Endothelial cell of umbilical vein (primary cell): ENCODE measurements around the gene RRAGD. TPM values are rescaled to one million over a fixed set of nuclear protein-coding genes. Genes with fewer than 3 reads are reported as not detected.

ENCODE experiments used
- BruUV-seq: library from RNA; stranded (reverse); fragments of 400-500 nt; replicated peaks from 2 replicates; lab custom pipeline; 2021; lab: Mats Ljungman, UMichigan
- CTCF ChIA-PET: fragments of 300-600, 350-600 bp; sonication (Branson Sonifier 250); formaldehyde crosslinking; loops from one replicate; lab custom pipeline; 2021; ENCODE audit warnings: antibody characterized with exemption, inconsistent platforms; lab: Charles Lee
- POLR2A ChIA-PET: fragments of 300-600, 350-600 bp; sonication (Branson Sonifier 250); formaldehyde crosslinking; loops from one replicate; lab custom pipeline; 2021; ENCODE audit warnings: antibody characterized with exemption, inconsistent platforms; lab: Charles Lee
- DNase-seq: peaks from one replicate; pipeline ENCODE4 v3.0.0-alpha.2; 2011; ENCODE audit warnings: low read depth, low spot score
- FAIRE-seq: peaks from 2 replicates; lab custom pipeline; 2011; peaks lifted over from hg19 to GRCh38; lab: Jason Lieb, UNC
- H2AFZ ChIP-seq: 2 replicates; pipeline ENCODE4 v1.6.0; 2012; ENCODE audit warnings: low read depth, low read length, control low read depth, inconsistent platforms
- H3K27ac ChIP-seq: 2 replicates; pipeline ENCODE4 v1.5.1; 2011; ENCODE audit warnings: low read depth, mild to moderate bottlenecking, control low read depth, low read length, moderate library complexity; ENCODE audit not compliant: insufficient read depth
- H3K27me3 ChIP-seq, 2 experiments: 2 replicates each; pipeline versions ENCODE4 v1.6.0 to v1.6.1; 2011; ENCODE audit warnings: low read length in 2 of 2, mixed read lengths in 1 of 2; ENCODE audit not compliant: control insufficient read depth in 2 of 2, insufficient read depth in 2 of 2
- H3K36me3 ChIP-seq, 2 experiments: 2 replicates in 1 of 2; 3 replicates in 1 of 2; pipeline ENCODE4 v1.5.1; 2011; ENCODE audit warnings: low read length in 2 of 2, mild to moderate bottlenecking in 1 of 2, moderate library complexity in 1 of 2; ENCODE audit not compliant: control insufficient read depth in 2 of 2, insufficient read depth in 2 of 2; ENCODE audit errors: extremely low read depth in 1 of 2
- H3K4me1 ChIP-seq: 3 replicates; pipeline ENCODE4 v1.5.1; 2011; ENCODE audit warnings: mild to moderate bottlenecking, low read length; ENCODE audit not compliant: control insufficient read depth, insufficient read depth; ENCODE audit errors: extremely low read depth
- H3K4me2 ChIP-seq: 2 replicates; pipeline ENCODE4 v1.6.1; 2011; ENCODE audit warnings: low read length, control low read depth, mixed read lengths; ENCODE audit not compliant: insufficient read depth
- H3K4me3 ChIP-seq, 3 experiments: fragments of 200-600 bp in 1 of 3; sonication (generic), shearing (Covaris generic) in 1 of 3; replicated peaks in 1 of 3; 2 replicates each; pipeline ENCODE4 v1.5.1; 2011 to 2016; ENCODE audit warnings: control low read depth in 3 of 3, low read length in 3 of 3, mild to moderate bottlenecking in 2 of 3, inconsistent platforms in 1 of 3, low read depth in 1 of 3, moderate library complexity in 1 of 3; ENCODE audit not compliant: insufficient read depth in 1 of 3
- H3K79me2 ChIP-seq: 2 replicates; pipeline ENCODE4 v1.6.0; 2012; ENCODE audit warnings: low read length, inconsistent platforms; ENCODE audit not compliant: control insufficient read depth, insufficient read depth
- H3K9ac ChIP-seq: replicated peaks from 2 replicates; pipeline ENCODE3; 2011; ENCODE audit warnings: low read length, control low read depth; ENCODE audit not compliant: insufficient read depth; ENCODE audit errors: extremely low read depth
- H3K9me1 ChIP-seq: replicated peaks from 3 replicates; pipeline ENCODE4 v1.6.0; 2011; ENCODE audit warnings: mild to moderate bottlenecking, low read length; ENCODE audit not compliant: control insufficient read depth, insufficient read depth; ENCODE audit errors: extremely low read depth
- H3K9me3 ChIP-seq: replicated peaks from 2 replicates; pipeline ENCODE4 v1.5.1; 2012; ENCODE audit warnings: low read length, inconsistent platforms; ENCODE audit not compliant: control insufficient read depth, insufficient read depth
- H4K20me1 ChIP-seq: replicated peaks from 2 replicates; pipeline ENCODE3; 2011; ENCODE audit warnings: mild to moderate bottlenecking, low read length; ENCODE audit not compliant: control insufficient read depth, insufficient read depth; ENCODE audit errors: extremely low read depth
- EZH2 ChIP-seq: IDR thresholded peaks from 2 replicates; pipeline ENCODE4 v1.6.1; 2012; ENCODE audit warnings: borderline replicate concordance, low read depth, mild to moderate bottlenecking, moderate library complexity, low read length, inconsistent platforms; ENCODE audit not compliant: severe bottlenecking
- FOS ChIP-seq: IDR thresholded peaks from 2 replicates; pipeline ENCODE4 v1.6.1; 2011; ENCODE audit warnings: mild to moderate bottlenecking, low read length, moderate library complexity, borderline replicate concordance; ENCODE audit not compliant: insufficient read depth
- GATA2 ChIP-seq: IDR thresholded peaks from 2 replicates; pipeline ENCODE4 v1.7.0; 2011; ENCODE audit warnings: low read depth, mild to moderate bottlenecking, moderate library complexity, mixed read lengths, low read length; ENCODE audit not compliant: insufficient read length, insufficient read depth
- JUN ChIP-seq: IDR thresholded peaks from 2 replicates; pipeline ENCODE4 v1.6.1; 2011; ENCODE audit warnings: borderline replicate concordance, low read depth; ENCODE audit not compliant: insufficient read length, insufficient read depth
- MYC ChIP-seq: IDR thresholded peaks from one replicate; pipeline ENCODE4 v1.6.1; 2011; ENCODE audit warnings: mild to moderate bottlenecking, low read depth, low read length
- POLR2A ChIP-seq: IDR thresholded peaks from 2 replicates; pipeline ENCODE4 v1.6.1; 2012; ENCODE audit warnings: low read depth, mild to moderate bottlenecking, control low read depth, low read length
- POLR2AphosphoS5 ChIP-seq: IDR thresholded peaks from 2 replicates; pipeline ENCODE4 v1.6.1; 2012; ENCODE audit warnings: low read depth, mild to moderate bottlenecking, control low read depth, low read length, moderate library complexity; ENCODE audit not compliant: insufficient read depth
- dilution Hi-C: fragments of 300-500 bp; cut with MboI; formaldehyde crosslinking; loops from one replicate; pipeline ENCODE4 v1.15.0; 2019; ENCODE audit warnings: low sequenced_read_pairs; ENCODE audit not compliant: extremely low pct_ligation_motif_present
- intact Hi-C: fragments of 100-400 bp; cut with micrococcal nuclease; formaldehyde crosslinking; loops from one replicate; pipeline ENCODE4 v1.10.0; 2022
- polyA plus RNA-seq, 4 experiments: library from polyadenylated mRNA; depleted of rRNA in 3 of 4; stranded (reverse) in 3 of 4; unstranded in 1 of 4; fragments of >200 nt; gene quantifications; 2 replicates each; pipeline versions ENCODE4 v1.2.1 to v1.2.3, GENCODE V29; 2011 to 2012; ENCODE audit warnings: missing spikeins in 1 of 4
- total RNA-seq: library from RNA; stranded (reverse); gene quantifications from 2 replicates; pipeline ENCODE4 v1.2.3, GENCODE V29; 2021
- TF ChIP-seq, protein P1 (sequence below), 2 donors: IDR thresholded peaks; 1 replicate in 1 of 2; 2 replicates in 1 of 2; pipeline ENCODE4 v1.5.1; 2011; ENCODE audit warnings: low read length in 2 of 2, mild to moderate bottlenecking in 2 of 2, moderate library complexity in 2 of 2, control low read depth in 1 of 2, inconsistent platforms in 1 of 2, low read depth in 1 of 2; ENCODE audit not compliant: insufficient read depth in 1 of 2; ENCODE audit errors: extremely low read depth in 1 of 2
- TF ChIP-seq, protein P2 (sequence below): IDR thresholded peaks from 2 replicates; pipeline ENCODE4 v1.6.1; 2011; ENCODE audit not compliant: insufficient read depth, insufficient read length

The RRAGD gene
- total and polyA plus RNA-seq, 2 donors (not counting 3 experiments of a cell fraction or from before 2014, with no cell fraction given) = 0.07 to 2.0 TPM

DNA sequence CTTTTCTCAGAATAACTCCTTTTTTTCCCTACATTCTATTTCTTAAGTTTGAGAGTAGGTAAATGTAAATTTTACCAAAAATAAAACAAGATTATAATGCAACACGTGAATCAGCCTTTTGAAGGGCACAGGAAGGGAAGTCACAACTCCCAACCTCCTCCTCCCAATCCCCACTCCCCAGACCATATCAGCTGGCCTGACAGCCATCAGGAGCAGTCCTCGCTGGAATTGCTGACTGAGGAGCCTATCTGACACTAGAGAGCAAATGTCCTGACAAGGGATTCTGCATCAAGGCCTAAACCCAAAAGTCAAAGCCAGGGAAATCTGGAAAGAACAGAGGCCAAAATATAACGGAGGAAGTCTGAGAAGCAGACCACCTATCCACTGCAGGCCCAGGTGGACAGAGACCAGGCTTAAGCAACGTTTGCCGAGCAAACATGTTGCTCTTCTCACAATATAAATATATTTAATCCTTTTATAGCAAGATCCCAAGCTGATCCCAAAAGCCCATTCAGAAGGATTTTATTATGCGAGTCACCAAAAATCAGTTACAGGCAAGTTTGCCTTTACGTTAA lies 2.5 kb downstream of the RRAGD start:
- Histone ChIP-seq H3K9me3 (no peaks in the 10 kb centered on the region), H3K79me2 (no peaks in the 10 kb centered on the region), H3K27ac (no peak overlapping the region), H3K4me3 (no peak overlapping the region), H3K9me1 (no peaks in the 10 kb centered on the region), H3K4me2 (no peak overlapping the region), H3K36me3 (no peaks in the 10 kb centered on the region), H3K27me3 (peaks cover 46 to 51% of the 10 kb centered on the region in 2 experiments), H2AFZ (no peak overlapping the region), H4K20me1 (no peaks in the 10 kb centered on the region), H3K4me1 (peaks cover 8% of the 10 kb centered on the region), H3K9ac (no peak overlapping the region)
- TF ChIP-seq, protein P1, sequence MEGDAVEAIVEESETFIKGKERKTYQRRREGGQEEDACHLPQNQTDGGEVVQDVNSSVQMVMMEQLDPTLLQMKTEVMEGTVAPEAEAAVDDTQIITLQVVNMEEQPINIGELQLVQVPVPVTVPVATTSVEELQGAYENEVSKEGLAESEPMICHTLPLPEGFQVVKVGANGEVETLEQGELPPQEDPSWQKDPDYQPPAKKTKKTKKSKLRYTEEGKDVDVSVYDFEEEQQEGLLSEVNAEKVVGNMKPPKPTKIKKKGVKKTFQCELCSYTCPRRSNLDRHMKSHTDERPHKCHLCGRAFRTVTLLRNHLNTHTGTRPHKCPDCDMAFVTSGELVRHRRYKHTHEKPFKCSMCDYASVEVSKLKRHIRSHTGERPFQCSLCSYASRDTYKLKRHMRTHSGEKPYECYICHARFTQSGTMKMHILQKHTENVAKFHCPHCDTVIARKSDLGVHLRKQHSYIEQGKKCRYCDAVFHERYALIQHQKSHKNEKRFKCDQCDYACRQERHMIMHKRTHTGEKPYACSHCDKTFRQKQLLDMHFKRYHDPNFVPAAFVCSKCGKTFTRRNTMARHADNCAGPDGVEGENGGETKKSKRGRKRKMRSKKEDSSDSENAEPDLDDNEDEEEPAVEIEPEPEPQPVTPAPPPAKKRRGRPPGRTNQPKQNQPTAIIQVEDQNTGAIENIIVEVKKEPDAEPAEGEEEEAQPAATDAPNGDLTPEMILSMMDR (IDR thresholded peaks at IDR 0.05; ENCODE audit: extremely low read depth in 1 of 2, insufficient read depth in 1 of 2, low read depth in 1 of 2, low read length in 2 of 2) = no peak
- TF ChIP-seq, protein P2, sequence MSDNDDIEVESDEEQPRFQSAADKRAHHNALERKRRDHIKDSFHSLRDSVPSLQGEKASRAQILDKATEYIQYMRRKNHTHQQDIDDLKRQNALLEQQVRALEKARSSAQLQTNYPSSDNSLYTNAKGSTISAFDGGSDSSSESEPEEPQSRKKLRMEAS = no peak
- no peak for TF ChIP-seq POLR2AphosphoS5
- no peak for TF ChIP-seq GATA2
- TF ChIP-seq JUN = no peak
- TF ChIP-seq POLR2A = no peak
- no peak for TF ChIP-seq EZH2
- TF ChIP-seq FOS = no peak
- no peak for TF ChIP-seq MYC
- ChIA-PET CTCF (interaction anchor here (1.4 kb wide), 1 partner anchor 98 kb away, joined by 3 read pairs; no protein-coding TSS in a partner anchor), POLR2A (no interaction called here)
- dilution Hi-C loops (no loop called here), intact Hi-C loops (no loop called here)
- no TSS peak for BruUV-seq
- no peak for FAIRE-seq
- no peak for DNase-seq
